SK-N-MC (cell line): ENCODE data around the gene DNLZ.

Experiments used
- EZH2 ChIP-seq: fragments of 200-600 bp; sonication (generic); IDR thresholded peaks from one replicate; pipeline ENCODE4 v1.6.1; 2017; ENCODE audit warnings: antibody characterized with exemption
- FOXP2 ChIP-seq: optimal IDR thresholded peaks from 2 replicates; pipeline ENCODE3; 2011; ENCODE audit warnings: mild to moderate bottlenecking, moderate library complexity; ENCODE audit not compliant: insufficient read depth; ENCODE audit errors: extremely low read length, control extremely low read depth
- POLR2AphosphoS5 ChIP-seq: IDR thresholded peaks from 2 replicates; pipeline ENCODE4 v1.6.1; 2012; ENCODE audit warnings: mild to moderate bottlenecking, low read depth, low read length, borderline replicate concordance

DNA sequence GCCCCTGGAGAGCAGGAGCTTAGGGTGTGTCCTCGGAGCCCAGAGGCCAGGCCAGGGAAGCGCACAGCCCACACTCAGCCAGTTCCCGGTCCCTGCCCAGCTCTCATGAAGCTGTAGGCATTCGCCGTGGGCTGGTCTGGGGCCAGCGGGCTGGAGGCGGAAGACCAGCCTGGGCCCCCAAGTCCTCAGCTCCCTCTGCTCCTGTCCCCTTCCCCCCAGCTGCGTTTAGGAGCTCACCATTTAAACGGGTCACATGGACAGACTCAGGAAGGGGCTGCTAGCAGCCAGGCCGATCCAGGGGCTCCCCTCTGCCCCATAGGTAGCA is 17.4 kb downstream of the DNLZ start:
- TF ChIP-seq POLR2AphosphoS5 (no peak), EZH2 (no peak), FOXP2 (no peak)
